PC-3 (cell line): ENCODE results near the gene SPPL2B.

Experiments used
- EZH2 ChIP-seq: fragments of 300-600 bp; sonication (generic); IDR thresholded peaks from one replicate; pipeline ENCODE4 v1.6.1; 2017; ENCODE audit warnings: antibody characterized with exemption, mild to moderate bottlenecking, low read length; ENCODE audit not compliant: unreplicated experiment
- EZH2phosphoT487 ChIP-seq: fragments of 300-600 bp; sonication (generic); IDR thresholded peaks from 2 replicates; pipeline ENCODE4 v1.6.1; 2018; ENCODE audit warnings: mild to moderate bottlenecking, antibody characterized with exemption, low read length, borderline replicate concordance
- TF ChIP-seq, protein P1 (sequence below): fragments of 300-600 bp; sonication (generic); conservative IDR thresholded peaks from 2 replicates; pipeline ENCODE4 v1.5.1; 2017; ENCODE audit warnings: antibody characterized with exemption, low read depth, mild to moderate bottlenecking, low read length

DNA sequence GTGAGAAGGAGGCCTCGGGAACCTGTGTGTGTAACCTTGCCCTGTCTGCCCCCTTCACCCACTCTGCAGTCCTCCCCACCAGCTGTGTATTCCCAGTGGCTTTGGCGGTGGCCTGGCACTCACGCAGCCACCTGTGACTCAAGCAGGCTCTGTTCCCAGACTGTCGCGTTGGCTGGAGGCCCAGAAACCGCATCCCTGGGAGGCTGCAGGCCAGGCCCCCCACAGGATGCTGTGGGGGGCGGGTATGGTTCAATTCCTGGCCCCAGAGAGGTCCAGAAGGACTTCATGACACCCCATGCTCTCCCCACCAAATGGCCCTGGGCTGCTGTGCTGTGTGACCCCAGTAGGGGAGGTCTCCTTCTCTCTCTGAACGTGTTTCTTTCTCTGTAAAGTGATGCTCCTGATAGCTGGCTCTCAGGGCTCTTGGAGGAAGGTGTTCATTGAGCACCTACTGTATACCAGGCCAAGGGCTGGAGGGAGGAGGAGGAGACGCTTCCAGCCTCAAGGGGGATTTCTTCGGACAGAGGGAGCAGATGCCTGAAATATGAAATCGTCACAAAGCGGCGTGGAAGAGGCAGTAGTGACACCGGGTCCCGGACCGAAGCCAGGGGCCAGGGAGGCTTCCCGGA is 18.6 kb upstream of the SPPL2B start:
- TF ChIP-seq, protein P1, sequence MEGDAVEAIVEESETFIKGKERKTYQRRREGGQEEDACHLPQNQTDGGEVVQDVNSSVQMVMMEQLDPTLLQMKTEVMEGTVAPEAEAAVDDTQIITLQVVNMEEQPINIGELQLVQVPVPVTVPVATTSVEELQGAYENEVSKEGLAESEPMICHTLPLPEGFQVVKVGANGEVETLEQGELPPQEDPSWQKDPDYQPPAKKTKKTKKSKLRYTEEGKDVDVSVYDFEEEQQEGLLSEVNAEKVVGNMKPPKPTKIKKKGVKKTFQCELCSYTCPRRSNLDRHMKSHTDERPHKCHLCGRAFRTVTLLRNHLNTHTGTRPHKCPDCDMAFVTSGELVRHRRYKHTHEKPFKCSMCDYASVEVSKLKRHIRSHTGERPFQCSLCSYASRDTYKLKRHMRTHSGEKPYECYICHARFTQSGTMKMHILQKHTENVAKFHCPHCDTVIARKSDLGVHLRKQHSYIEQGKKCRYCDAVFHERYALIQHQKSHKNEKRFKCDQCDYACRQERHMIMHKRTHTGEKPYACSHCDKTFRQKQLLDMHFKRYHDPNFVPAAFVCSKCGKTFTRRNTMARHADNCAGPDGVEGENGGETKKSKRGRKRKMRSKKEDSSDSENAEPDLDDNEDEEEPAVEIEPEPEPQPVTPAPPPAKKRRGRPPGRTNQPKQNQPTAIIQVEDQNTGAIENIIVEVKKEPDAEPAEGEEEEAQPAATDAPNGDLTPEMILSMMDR: no peak
- TF ChIP-seq EZH2: no peak
- no peak for TF ChIP-seq EZH2phosphoT487
